Stimulated activated CD4-positive, alpha-beta T cell treated with anti-CD3 and anti-CD28 coated beads, Interleukin-12 subunit alpha, Interleukin-12 subunit beta, amount 100 ng/mL, for 24 hours (primary cell): Measurements from ENCODE around the gene FADS2.

Experiments
- DNase-seq, 2 experiments: peaks; one replicate each; pipeline ENCODE4 v3.0.0-alpha.2; 2020; ENCODE audit warnings: low read depth in 2 of 2

FADS2 gene

DNA sequence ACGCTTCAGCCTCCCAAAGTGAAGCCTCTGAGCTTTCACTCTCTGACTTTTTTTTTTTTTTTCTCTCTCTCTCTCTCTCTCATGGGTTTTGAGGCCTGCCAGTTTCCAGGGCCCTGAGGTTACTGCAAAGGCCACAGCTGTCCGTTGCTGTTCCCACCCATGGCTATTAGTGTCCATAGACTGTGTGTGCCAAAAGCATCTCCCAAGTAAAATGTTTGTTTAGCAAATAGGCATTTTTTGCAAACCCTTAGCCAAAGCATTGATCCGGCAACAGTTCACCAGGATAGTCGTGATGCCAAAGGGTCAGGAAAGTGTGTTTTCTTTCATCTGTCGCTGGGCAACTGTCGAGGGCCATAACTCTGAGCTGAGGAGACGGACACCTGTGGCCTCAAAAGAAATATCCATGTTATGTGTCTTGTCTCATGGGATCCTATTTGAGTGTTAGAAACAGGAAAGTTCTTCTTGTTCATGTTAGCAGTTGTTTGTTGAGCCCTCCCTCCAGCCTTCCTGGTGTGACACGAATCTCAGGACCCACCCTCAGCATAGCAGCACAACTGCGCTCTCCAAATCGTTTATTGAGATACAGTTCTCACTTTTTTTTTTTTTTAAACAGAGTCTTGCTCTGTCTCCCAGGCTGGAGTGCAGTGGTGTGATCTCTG lies 18.4 kb downstream of the FADS2 start:
- DNase-seq: no peak

DNA sequence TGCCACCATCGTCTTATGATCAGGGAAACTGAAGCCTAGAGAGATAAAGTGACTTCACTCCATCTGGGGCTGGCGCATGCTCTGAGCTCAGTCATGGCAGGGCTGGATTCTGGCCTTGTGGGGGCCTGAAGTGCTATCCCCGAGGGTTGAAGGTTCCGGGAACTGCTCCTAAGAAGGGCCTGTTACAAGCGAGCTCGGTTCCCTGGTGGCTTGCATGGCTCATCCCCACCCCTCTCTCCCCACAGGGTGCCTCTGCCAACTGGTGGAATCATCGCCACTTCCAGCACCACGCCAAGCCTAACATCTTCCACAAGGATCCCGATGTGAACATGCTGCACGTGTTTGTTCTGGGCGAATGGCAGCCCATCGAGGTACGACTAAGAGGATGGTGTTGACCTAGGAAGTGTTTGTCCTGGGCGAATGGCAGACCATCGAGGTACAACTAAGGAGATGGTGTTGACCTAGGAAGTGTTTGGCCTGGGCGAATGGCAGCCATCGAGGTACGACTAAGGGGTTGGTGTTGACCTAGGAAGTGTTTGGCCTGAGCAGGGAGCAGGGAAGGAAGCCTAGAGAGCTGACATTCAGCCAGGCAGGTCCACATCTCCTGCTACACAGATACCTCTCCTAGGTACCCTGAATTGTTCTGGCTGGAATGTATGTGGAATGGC lies 19.9 kb downstream of the FADS2 start:
- DNase-seq: no peak

DNA sequence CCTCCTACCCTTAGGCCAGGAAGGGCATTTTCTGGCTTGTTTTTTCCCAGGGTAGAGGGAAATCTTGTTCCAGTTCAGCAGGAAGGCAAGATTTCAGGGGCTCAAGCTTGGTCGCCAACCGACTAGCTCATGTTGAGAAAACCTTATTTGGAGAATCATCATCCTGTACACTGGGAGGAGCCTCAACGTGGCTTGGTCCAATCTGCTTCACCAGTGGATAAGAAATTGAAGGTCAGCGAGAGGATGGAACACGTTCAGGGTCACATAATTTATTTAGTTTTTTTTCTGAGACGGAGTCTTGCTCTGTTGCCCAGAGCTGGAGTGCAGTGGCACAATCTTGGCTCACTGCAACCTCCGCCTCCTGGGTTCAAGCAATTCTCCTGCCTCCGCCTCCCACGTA lies 20.5 kb downstream of the FADS2 start:
- no peak for DNase-seq

DNA sequence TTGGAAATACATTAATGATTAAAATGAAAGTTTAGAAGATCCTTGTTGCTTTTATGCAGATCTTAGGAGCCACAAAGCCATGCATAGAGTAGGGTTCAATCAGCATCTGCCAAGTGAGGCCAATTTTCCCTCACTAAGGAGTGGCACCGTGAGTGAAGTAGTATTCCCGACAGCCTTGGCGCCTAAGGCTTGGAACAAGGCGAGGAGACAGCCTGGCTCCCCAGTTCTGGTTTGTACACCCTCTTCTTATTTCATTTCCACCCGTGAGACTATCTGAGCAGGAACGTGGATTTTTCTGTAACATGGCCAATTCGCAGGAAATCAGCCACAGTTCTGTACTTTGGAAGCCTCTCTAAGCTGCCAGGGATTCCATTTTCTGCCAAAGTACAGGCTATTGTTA lies 22.6 kb downstream of the FADS2 start:
- no peak for DNase-seq

DNA sequence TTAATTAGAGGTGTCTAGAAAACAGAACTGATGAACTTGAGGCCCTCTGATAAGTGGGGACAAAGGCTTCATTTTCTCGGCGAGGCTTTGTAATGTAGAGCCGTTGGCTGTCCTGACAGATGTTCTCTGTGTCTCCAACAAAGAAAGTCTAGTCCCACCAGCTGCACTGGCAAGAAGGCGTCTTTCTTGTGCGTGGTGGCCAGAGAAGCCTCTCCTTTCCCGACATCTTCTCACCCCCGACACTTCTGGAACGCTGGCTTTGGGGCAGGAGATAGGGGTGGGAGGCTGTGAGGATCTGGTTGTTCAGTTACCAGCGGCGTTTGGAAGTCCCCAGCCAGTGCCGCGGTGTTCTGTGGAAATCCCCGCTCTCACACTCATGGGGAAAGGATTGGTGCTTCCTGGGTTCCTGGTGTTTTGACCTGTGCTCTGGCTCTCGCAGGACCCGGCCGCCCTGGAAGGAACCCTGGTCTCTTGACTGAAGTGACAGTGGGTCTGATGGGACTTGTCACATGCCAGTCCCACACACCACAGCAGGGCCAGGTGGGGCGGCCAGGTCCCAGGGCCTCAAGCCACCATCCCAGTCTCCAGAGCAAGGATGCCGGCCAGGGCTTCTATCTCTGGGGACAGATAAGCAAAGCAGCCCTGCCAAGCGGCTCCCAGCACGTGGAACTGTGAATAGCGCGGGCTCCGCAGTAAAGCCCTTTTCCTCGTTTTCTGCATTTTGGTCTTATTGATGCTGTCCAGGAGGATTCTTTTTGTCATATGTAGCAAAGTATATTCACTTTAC lies 23.2 kb downstream of the FADS2 start:
- no peak for DNase-seq

DNA sequence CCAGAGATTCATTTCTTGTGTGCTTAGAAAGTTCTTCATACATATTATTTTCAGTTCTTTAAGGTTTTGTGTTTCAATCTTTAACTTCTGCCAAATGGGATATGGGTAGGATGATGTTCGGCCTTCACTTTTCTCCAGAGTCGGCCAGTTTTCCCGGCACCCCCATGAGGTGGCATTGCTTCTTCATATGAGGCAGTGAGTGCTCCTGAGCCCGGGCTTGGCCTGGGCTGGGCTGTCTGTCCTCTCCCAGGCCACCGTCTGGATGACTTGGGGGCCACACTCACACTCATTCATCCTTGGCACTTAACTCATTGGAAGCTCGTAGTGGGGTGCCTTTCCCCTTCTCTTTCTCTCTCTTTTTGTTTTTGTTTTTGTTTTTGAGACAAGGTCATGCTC lies 23.8 kb downstream of the FADS2 start:
- no peak for DNase-seq

DNA sequence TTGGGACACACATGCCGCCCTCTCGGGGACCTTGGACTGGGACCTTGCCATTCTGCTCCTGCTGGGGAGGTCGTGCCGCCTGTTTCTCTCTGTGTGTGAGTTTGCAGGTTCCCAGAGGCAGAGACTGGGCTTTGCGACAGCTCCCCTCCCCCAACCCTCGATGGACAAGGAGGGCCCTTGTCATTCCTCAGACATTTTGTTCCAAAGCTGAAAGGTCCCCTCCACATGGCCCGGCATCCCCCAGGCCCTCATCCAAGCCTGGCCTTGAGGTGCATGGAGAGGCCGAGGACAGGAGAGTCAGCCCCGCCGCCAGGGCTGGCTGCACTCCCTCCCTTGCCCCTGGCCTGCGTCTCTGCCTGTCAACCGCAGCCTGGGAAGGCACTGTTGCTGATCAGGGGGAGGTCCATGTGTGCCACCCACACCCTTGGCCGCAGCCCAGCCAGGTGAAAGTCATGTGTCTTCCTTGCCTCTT lies 25.6 kb downstream of the FADS2 start:
- no peak for DNase-seq

DNA sequence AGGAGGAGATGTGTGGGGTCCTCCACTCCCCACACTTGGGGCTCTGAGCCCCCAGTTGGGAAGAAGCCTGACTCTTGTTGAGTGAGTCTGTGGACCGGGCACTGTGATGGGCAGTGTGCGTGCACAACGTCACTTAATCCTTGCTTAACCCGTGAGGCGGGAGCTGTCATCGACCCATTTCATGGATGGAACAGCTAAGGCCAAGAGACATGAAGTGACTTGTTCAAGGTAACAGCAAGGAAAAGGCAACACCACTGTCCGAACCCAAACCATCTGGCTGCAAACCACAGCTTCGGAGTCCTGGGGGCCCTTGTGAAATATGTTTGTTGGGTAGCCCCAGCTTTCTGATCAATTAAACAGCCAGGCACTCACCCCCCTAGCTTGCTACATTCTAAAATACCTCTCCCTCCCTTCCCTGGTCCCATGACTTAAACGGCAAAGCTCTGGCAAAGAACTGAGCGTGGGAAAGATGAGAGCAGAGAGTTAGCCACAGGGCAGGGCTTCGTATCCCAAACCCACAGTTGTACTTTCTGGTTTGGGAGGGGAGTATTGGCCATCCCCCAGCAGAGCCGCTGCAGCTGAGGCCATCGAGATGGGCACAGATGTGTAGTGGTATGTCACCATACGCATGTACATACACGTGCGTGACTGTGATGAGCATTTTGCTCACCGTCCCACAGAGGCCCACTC lies 26.3 kb downstream of the FADS2 start:
- no peak for DNase-seq

DNA sequence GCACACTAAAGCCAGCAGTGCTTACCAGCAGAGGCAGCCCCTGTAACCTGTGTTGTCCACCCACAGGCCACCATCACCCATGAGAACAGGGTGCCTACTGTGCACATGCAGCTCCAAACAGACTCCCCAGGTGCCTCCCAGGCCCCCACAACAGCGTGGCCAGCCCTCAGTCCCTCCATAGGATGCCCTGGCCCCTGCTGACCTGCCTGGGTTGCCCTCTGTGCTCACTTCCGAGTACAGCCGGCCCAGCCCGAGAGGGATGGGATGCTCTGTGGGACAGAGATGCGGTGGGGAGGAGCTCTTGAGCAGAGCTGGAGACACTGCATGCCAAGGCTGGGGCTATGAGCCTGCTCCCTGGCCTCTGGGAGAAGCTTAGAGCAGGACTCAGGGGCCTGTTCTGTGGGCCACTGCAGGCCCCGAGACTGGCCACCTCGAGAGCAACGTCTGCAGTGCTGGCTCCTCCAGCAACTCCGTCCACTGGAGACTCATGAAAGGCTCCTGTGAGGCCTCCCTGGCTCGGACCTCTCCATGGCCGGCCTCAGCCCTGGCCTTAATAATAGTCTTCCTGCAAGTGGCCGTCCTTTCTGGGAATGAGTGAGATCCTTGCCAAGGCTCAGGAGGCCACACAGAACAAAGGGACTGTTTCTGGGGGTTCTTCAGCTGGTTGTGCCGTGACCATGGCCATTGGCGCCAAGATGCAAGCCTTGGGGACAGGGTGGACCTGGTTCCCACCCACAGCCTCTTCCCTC lies 27.0 kb downstream of the FADS2 start:
- no peak for DNase-seq

DNA sequence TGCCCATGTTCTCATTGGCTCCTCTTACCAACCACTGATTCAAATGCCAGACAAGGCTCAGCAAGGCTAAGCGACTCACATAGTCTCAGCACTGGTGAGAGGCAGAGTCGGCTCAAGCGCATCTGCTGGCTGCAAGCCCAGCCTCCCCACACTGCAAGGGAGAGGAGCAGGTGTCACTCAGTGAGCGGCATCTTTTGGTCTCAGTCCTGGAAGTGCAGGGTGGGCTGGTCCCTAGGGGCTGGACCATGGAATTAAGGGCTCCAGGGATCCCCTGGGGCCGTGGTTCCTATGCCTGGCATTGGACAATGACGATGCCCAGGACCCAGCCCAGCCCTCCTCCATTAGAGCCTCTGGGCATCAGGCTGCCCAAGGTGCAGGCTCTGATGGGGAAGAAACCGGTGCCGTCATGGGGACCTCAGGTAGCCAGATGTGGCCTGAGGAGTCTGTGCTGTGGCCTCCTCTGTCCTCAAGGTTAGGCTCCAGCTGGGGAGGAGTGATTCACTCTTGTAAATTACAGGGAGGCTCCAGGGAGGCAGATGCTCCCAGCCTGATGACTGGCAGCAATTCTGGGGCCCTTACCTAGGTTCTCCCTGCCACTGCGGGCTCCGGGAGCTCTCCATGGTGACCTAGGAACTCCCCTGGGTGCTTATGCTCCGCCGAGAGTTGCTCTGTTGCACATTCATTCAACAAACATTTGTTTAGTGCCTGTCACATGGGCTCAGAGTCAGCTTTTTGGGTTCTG lies 28.0 kb downstream of the FADS2 start:
- no peak for DNase-seq

DNA sequence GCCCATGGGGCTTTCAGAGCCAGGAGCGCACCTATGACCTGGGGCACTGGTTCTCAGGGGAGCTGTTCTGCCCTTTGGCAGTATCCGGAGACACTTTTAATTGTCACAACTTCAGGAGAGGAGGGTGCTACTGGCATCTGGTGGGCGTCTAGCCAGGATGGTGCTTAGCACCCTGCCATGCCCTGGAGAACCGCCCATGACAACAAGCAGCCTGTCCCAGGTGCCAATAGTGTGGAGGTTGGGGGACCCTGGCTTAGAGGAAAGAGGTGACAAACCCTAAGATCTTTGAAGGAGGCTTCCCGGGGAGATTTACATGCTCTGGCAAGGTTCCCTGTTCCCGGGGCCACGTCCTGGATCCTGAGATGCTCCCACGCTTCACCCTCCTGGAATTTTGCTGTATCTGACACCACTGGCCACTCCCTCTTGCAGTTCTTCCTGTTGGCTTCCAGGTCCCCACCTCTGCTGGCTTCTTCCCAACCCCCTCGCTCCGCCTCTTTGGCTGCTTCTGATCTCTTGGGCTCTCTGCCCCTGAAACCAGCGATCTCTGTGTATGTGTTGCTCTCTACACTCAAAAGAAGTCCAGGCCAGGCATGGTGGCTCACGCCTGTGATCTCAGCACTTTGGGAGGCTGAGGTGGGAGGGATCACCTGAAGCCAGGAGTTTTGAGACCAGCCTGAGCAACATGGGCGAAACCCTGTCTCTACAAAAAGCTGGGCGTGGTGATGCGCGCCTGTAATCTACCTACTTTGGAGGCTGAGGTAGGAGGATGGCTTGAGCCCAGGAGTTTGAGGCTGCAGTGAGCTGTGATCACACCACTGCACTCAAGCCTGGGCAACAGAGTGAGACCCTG lies 32.2 kb downstream of the FADS2 start:
- DNase-seq: no peak

DNA sequence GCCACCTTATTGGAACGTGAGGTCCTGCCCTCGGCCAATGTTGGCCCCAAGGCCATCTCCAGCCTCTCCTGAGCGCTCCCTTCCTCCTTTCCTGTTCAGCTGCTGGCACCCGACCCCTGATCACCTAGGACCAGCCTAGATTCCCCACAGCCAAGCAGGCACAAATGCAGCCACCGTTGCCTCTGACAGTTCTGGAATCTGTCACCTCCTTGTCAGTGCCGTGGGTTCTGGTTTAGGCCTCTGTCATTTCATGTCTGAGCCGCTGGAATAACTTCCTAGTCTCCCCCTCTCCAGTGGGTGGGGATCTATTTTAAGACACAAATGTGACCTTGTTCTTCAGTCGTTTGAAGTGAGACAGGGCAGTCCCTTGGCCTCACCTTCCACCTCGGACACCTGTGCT lies 33.5 kb downstream of the FADS2 start:
- DNase-seq: no peak

DNA sequence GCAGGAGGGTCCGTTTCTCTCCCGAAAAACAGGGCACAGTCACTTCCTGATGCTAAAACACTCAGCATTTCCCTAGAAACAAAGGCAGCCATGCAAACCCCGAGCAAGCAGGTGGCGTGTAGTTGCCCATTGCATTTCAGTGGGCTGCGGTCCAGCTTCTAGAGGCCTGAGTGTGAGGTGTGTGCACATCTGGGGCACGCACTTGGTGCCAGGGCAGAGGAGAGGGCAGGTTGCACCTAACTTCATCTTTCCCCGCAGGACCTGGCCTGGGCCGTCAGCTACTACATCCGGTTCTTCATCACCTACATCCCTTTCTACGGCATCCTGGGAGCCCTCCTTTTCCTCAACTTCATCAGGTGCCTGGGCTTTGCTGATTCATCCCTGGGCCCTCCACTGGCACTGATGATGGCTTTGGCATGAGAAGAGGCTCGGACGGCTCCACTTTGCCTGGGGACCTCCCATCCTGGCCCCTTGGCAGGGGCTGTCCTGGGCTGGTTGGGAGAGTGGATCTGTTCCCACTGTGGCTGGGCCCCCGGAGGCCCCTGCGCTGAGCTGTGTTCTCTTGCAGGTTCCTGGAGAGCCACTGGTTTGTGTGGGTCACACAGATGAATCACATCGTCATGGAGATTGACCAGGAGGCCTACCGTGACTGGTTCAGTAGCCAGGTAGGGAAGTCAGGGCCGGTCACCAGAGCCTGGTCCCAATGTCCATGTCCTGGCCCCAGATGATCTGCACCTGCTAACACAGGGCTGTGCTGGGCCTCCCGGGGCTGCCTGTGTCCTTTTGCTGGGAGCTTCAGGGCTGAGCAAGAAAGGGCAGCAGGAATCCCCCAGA lies 34.8 kb downstream of the FADS2 start:
- no peak for DNase-seq

DNA sequence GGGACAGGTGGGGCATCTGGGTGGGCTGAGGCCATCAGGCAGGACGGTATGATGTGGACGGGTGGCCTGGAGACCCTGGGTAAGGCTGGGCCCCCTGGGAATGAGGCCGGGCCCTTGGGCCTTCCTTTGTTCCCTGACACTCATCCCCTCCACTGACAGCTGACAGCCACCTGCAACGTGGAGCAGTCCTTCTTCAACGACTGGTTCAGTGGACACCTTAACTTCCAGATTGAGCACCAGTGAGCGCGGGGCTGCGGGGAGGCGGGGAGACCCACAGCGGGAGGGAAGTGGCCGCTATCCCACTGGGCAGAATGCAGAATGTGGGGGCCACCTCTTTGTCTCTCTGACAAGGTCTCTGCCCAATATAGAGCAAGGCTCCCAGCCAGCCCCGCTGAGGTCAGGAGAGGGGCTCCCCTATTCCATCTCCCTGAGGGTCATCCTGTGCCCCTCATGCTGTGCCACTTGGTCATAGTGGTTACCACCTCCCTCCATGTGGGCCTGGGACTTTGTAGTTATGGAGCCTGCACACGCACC lies 35.5 kb downstream of the FADS2 start:
- no peak for DNase-seq

DNA sequence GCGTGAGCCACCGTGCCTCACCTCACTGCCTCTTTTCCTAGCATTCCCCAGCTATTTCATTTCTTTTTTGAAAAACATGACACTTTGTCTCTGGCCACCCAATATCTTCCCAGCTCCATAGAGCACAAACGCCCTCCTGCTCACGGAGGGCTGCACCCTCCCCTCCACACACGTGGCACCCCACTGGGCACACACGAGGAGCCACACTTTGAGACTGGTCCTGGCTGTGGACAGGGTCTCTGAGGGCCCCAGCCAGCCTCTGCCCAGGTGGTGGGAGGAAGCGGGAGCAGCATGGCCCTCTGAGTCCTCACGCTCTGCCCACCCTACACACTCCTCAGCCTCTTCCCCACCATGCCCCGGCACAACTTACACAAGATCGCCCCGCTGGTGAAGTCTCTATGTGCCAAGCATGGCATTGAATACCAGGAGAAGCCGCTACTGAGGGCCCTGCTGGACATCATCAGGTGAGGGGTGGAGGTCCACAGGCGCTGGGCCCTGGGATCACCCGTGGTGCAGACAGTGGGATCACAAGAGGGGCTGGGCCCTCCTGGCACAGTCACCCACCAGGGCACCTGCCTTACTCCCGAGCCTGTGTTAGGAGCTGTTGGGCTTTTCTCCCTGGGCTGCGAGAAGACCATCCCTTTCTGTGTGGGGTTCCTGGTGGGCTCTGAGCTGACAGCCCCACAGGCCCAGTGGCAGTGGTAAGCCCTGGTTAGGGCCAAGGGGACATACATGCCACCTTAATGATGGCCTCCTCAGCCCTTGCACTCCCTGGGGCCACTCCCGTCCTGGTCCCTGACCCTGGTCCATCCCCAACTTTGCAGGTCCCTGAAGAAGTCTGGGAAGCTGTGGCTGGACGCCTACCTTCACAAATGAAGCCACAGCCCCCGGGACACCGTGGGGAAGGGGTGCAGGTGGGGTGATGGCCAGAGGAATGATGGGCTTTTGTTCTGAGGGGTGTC lies 37.0 kb downstream of the FADS2 start:
- DNase-seq: no peak

DNA sequence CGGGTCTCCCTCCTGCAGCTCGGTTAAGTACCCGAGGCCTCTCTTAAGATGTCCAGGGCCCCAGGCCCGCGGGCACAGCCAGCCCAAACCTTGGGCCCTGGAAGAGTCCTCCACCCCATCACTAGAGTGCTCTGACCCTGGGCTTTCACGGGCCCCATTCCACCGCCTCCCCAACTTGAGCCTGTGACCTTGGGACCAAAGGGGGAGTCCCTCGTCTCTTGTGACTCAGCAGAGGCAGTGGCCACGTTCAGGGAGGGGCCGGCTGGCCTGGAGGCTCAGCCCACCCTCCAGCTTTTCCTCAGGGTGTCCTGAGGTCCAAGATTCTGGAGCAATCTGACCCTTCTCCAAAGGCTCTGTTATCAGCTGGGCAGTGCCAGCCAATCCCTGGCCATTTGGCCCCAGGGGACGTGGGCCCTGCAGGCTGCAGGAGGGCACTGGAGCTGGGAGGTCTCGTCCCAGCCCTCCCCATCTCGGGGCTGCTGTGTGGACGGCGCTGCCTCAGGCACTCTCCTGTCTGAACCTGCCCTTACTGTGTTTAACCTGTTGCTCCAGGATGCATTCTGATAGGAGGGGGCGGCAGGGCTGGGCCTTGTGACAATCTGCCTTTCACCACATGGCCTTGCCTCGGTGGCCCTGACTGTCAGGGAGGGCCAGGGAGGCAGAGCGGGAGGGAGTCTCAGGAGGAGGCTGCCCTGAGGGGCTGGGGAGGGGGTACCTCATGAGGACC lies 38.3 kb downstream of the FADS2 start:
- no peak for DNase-seq

DNA sequence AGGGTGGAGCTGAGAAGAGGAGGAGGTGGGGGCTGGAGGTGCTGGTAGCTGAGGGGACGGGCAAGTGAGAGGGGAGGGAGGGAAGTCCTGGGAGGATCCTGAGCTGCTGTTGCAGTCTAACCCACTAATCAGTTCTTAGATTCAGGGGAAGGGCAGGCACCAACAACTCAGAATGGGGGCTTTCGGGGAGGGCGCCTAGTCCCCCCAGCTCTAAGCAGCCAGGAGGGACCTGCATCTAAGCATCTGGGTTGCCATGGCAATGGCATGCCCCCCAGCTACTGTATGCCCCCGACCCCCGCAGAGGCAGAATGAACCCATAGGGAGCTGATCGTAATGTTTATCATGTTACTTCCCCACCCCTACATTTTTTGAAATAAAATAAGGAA lies 38.9 kb downstream of the FADS2 start:
- DNase-seq: no peak
